ENCODE data around the gene BNIP1.

The BNIP1 gene

DNA sequence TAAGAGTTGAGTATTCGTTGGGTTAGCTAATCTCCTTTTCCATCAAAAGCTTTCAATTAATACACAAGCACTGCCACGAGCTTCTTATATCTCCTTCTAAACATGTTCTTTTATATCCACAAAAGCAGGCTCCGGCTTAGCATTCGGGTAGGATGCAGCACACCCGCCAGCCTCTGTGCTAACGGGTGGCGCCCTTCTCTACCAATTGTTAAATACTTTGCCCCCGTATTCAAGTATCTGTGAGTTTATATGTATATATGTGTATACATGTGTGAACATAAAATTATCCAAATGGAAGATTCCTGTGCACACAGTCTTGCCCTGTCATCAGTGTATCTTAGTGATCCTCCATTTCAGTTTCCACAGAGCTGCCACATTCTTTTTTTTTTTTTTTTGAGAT is 27.8 kb downstream of the BNIP1 start:
- Histone ChIP-seq H3K79me1 (ENCODE audit: low read length) (no peaks in the 10 kb centered on the region), H2AK5ac (ENCODE audit: low read length) (no peak overlapping the region), H3K4me2 (ENCODE audit: low read length) (no peak overlapping the region), H2BK12ac (ENCODE audit: low read length) (no peak overlapping the region), H3K4ac (ENCODE audit: low read depth, low read length) (no peak overlapping the region), H2BK5ac (ENCODE audit: low read depth, low read length, poor library complexity) (no peak overlapping the region), H3K27ac (ENCODE audit: low read depth, low read length) (no peak overlapping the region), H3K27me3 (ENCODE audit: insufficient read depth, low read length) (no peaks in the 10 kb centered on the region), H3K4me3 (ENCODE audit: low read depth, low read length) (no peak overlapping the region), H4K12ac (ENCODE audit: low read depth, low read length) (no peak overlapping the region), H3K79me2 (ENCODE audit: control insufficient read depth, insufficient read depth, low read length, poor library complexity) (no peaks in the 10 kb centered on the region), H3K9me3 (ENCODE audit: insufficient read depth, low read depth, low read length) (no peaks in the 10 kb centered on the region), H3K14ac (ENCODE audit: low read length) (no peak overlapping the region), H2BK120ac (ENCODE audit: insufficient read depth, low read length, poor library complexity) (no peak overlapping the region), H3K4me1 (ENCODE audit: control insufficient read depth in 1 of 2, insufficient read depth in 2 of 2, low read length in 2 of 2) (no peaks in the 10 kb centered on the region), H3K23ac (ENCODE audit: low read length) (no peak overlapping the region), H4K8ac (ENCODE audit: low read depth, low read length) (no peak overlapping the region), H3K36me3 (ENCODE audit: control insufficient read depth in 1 of 2, insufficient read depth in 2 of 2, low read length in 2 of 2) (no peaks in the 10 kb centered on the region), H4K91ac (ENCODE audit: low read depth, low read length) (no peak overlapping the region), H3K9ac (ENCODE audit: low read length) (no peak overlapping the region), H3K18ac (ENCODE audit: low read length) (no peak overlapping the region), H2AFZ (ENCODE audit: insufficient read depth, low read length, poor library complexity) (no peak overlapping the region)
- WGBS (ENCODE audit: extremely low coverage, insufficient coverage, insufficient read length): no CpG with 5 or more reads among the region's 8 CpGs
- no peak for DNase-seq

DNA sequence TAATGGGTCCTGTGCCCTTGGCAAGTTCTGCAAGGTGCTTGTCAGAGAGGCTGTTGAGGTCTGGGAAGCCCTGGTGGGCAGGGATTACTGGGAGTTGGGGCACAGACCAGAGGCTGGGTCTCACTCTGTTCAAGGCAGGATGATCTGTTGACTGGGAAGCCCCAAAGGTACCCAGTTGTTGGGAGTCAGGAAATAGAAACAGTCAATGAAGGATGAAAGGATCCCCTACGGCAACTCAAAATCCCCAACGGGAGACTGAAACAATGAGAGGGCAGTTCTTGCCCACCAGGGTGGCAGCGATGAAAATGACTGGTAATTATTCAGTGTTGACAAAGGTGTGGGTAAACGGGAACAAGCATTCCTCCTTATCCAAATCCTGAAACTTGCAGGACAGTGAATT is 31.2 kb downstream of the BNIP1 start:
- Histone ChIP-seq H3K14ac (ENCODE audit: low read length) (no peak overlapping the region), H2AFZ (ENCODE audit: insufficient read depth, low read length, poor library complexity) (no peak overlapping the region), H2AK5ac (ENCODE audit: low read length) (no peak overlapping the region), H3K27ac (ENCODE audit: low read depth, low read length) (no peak overlapping the region), H4K12ac (ENCODE audit: low read depth, low read length) (no peak overlapping the region), H2BK120ac (ENCODE audit: insufficient read depth, low read length, poor library complexity) (no peak overlapping the region), H3K4ac (ENCODE audit: low read depth, low read length) (no peak overlapping the region), H3K4me3 (ENCODE audit: low read depth, low read length) (no peak overlapping the region), H3K79me1 (ENCODE audit: low read length) (no peaks in the 10 kb centered on the region), H3K4me1 (ENCODE audit: control insufficient read depth in 1 of 2, insufficient read depth in 2 of 2, low read length in 2 of 2) (no peaks in the 10 kb centered on the region), H4K91ac (ENCODE audit: low read depth, low read length) (no peak overlapping the region), H3K18ac (ENCODE audit: low read length) (no peak overlapping the region), H3K36me3 (ENCODE audit: control insufficient read depth in 1 of 2, insufficient read depth in 2 of 2, low read length in 2 of 2) (no peaks in the 10 kb centered on the region), H4K8ac (ENCODE audit: low read depth, low read length) (no peak overlapping the region), H3K79me2 (ENCODE audit: control insufficient read depth, insufficient read depth, low read length, poor library complexity) (no peaks in the 10 kb centered on the region), H3K9me3 (ENCODE audit: insufficient read depth, low read depth, low read length) (no peaks in the 10 kb centered on the region), H2BK12ac (ENCODE audit: low read length) (no peak overlapping the region), H3K4me2 (ENCODE audit: low read length) (no peak overlapping the region), H3K9ac (ENCODE audit: low read length) (no peak overlapping the region), H3K23ac (ENCODE audit: low read length) (no peak overlapping the region), H3K27me3 (ENCODE audit: insufficient read depth, low read length) (no peaks in the 10 kb centered on the region), H2BK5ac (ENCODE audit: low read depth, low read length, poor library complexity) (no peak overlapping the region)
- no peak for DNase-seq
- WGBS (ENCODE audit: extremely low coverage, insufficient coverage, insufficient read length): no CpG with 5 or more reads among the region's 4 CpGs

DNA sequence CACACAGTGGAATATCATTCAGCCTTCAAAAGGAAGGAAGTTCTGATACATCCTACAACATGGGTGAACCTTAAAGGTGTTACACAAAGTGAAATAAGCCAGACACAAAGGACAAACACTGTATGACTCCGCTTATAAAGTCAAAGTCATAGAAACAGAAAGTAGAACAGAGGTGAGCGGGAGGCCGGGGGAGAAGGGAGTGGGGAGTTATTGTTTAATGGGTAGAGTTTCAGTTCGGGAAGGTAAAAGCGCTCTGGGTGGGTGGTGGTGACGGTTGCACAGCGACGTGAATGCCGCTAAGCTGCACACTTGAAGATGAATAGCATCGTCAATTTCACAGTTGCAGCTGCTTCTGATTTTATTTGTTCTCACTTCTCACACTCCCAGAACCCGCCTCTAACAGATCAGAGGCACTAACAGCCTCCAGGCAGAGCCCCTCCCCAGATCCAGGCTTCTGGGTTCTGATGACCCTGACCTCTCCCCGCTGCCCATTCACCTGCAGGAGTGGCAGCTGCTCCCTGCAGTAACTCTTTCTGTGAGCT is 34.1 kb downstream of the BNIP1 start:
- Histone ChIP-seq H4K12ac (ENCODE audit: low read depth, low read length) (no peak overlapping the region), H4K91ac (ENCODE audit: low read depth, low read length) (no peak overlapping the region), H3K4me2 (ENCODE audit: low read length) (no peak overlapping the region), H3K36me3 (ENCODE audit: control insufficient read depth in 1 of 2, insufficient read depth in 2 of 2, low read length in 2 of 2) (no peaks in the 10 kb centered on the region), H3K27ac (ENCODE audit: low read depth, low read length) (no peak overlapping the region), H3K14ac (ENCODE audit: low read length) (no peak overlapping the region), H3K4me3 (ENCODE audit: low read depth, low read length) (no peak overlapping the region), H3K27me3 (ENCODE audit: insufficient read depth, low read length) (no peaks in the 10 kb centered on the region), H2BK12ac (ENCODE audit: low read length) (no peak overlapping the region), H4K8ac (ENCODE audit: low read depth, low read length) (no peak overlapping the region), H2BK120ac (ENCODE audit: insufficient read depth, low read length, poor library complexity) (no peak overlapping the region), H2AK5ac (ENCODE audit: low read length) (no peak overlapping the region), H2BK5ac (ENCODE audit: low read depth, low read length, poor library complexity) (no peak overlapping the region), H3K18ac (ENCODE audit: low read length) (no peak overlapping the region), H3K4ac (ENCODE audit: low read depth, low read length) (no peak overlapping the region), H3K79me1 (ENCODE audit: low read length) (no peaks in the 10 kb centered on the region), H3K23ac (ENCODE audit: low read length) (no peak overlapping the region), H3K9ac (ENCODE audit: low read length) (no peak overlapping the region), H2AFZ (ENCODE audit: insufficient read depth, low read length, poor library complexity) (no peak overlapping the region), H3K4me1 (ENCODE audit: control insufficient read depth in 1 of 2, insufficient read depth in 2 of 2, low read length in 2 of 2) (no peaks in the 10 kb centered on the region), H3K79me2 (ENCODE audit: control insufficient read depth, insufficient read depth, low read length, poor library complexity) (no peaks in the 10 kb centered on the region), H3K9me3 (ENCODE audit: insufficient read depth, low read depth, low read length) (no peaks in the 10 kb centered on the region)
- no CpG with 5 or more reads among the region's 12 CpGs for WGBS (ENCODE audit: extremely low coverage, insufficient coverage, insufficient read length)
- no peak for DNase-seq

DNA sequence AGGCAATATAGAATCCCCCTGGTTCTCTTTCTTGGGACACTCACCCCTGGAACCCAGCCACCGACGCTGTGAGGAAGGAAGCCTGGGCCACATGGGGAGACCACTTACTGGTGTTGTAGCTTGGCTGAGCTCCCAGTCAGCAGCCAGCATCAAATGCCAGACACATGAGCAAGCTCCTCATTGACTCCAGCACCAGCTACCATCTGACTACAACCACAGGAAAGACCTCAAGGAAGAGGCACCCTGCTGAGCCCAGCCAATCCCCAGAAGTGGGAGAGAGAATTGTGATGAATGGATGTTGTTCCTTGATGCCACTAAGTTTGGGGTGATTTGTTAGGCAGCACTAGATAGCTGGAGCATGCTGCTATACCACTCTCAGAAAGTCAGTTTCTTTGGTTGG is 36.0 kb downstream of the BNIP1 start:
- Histone ChIP-seq H3K79me2 (ENCODE audit: control insufficient read depth, insufficient read depth, low read length, poor library complexity) (no peaks in the 10 kb centered on the region), H3K9ac (ENCODE audit: low read length) (no peak overlapping the region), H2AK5ac (ENCODE audit: low read length) (no peak overlapping the region), H3K9me3 (ENCODE audit: insufficient read depth, low read depth, low read length) (no peaks in the 10 kb centered on the region), H2BK120ac (ENCODE audit: insufficient read depth, low read length, poor library complexity) (no peak overlapping the region), H3K18ac (ENCODE audit: low read length) (no peak overlapping the region), H3K4me2 (ENCODE audit: low read length) (no peak overlapping the region), H3K4ac (ENCODE audit: low read depth, low read length) (no peak overlapping the region), H3K27ac (ENCODE audit: low read depth, low read length) (no peak overlapping the region), H3K23ac (ENCODE audit: low read length) (no peak overlapping the region), H4K8ac (ENCODE audit: low read depth, low read length) (no peak overlapping the region), H3K4me1 (ENCODE audit: control insufficient read depth in 1 of 2, insufficient read depth in 2 of 2, low read length in 2 of 2) (no peaks in the 10 kb centered on the region), H3K79me1 (ENCODE audit: low read length) (no peaks in the 10 kb centered on the region), H2AFZ (ENCODE audit: insufficient read depth, low read length, poor library complexity) (no peak overlapping the region), H3K4me3 (ENCODE audit: low read depth, low read length) (no peak overlapping the region), H3K27me3 (ENCODE audit: insufficient read depth, low read length) (no peaks in the 10 kb centered on the region), H2BK12ac (ENCODE audit: low read length) (no peak overlapping the region), H4K91ac (ENCODE audit: low read depth, low read length) (no peak overlapping the region), H3K36me3 (ENCODE audit: control insufficient read depth in 1 of 2, insufficient read depth in 2 of 2, low read length in 2 of 2) (no peaks in the 10 kb centered on the region), H2BK5ac (ENCODE audit: low read depth, low read length, poor library complexity) (no peak overlapping the region), H3K14ac (ENCODE audit: low read length) (no peak overlapping the region), H4K12ac (ENCODE audit: low read depth, low read length) (no peak overlapping the region)
- no peak for DNase-seq
- WGBS (ENCODE audit: extremely low coverage, insufficient coverage, insufficient read length): no CpG with 5 or more reads among the region's 2 CpGs

Measured in trophoblast cell (in vitro differentiated cells and primary cell).